Tongue (tissue), 2 donors: ENCODE data around the gene C10orf90. TPM values are rescaled to one million over a fixed set of nuclear protein-coding genes. Genes with fewer than 3 reads are reported as not detected.

ENCODE experiments used
- DNase-seq: peaks from one replicate; pipeline ENCODE4 v3.0.0-alpha.2; 2015
- total RNA-seq: library from RNA; depleted of rRNA; stranded (reverse); fragments of >200 nt; gene quantifications from one replicate; pipeline ENCODE4 v1.2.3, GENCODE V29; 2014

C10orf90 gene
- total RNA-seq, 1 donor from 2014 or later, result 3.8 TPM

DNA sequence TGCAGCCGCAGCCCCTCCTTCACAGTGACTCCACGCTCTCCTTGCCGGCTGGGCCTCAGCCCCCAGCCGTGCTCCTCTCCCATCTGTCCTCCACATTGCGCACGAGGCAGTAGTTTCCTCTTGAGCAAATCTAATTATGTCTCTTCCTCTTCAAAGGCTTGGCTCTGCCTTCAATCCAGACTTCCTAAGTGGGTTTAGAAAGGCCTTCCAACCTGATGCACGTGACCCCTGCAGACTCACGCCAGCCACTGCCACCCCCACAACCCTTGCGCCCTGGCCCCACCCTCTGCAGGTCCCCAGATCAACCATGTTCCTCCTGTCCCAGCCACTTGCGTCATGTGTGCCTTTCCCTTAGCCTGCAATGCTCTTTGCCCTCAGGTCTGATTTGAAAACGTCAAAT is 207.2 kb downstream of the C10orf90 start:
- peak; percentile 48 for DNase-seq

- no peak for DNase-seq
Measured at GRCh38 chr10:126461289-126461940, 209.1 kb downstream of the C10orf90 start.

GRCh38 chr10:126459878-126460481 is 210.5 kb downstream of the C10orf90 start:
- no peak for DNase-seq

- DNase-seq, result no peak
Measured at GRCh38 chr10:126459032-126459831, 211.3 kb downstream of the C10orf90 start.

- DNase-seq, result no peak
Measured at GRCh38 chr10:126458466-126458865, 212.0 kb downstream of the C10orf90 start.

DNA sequence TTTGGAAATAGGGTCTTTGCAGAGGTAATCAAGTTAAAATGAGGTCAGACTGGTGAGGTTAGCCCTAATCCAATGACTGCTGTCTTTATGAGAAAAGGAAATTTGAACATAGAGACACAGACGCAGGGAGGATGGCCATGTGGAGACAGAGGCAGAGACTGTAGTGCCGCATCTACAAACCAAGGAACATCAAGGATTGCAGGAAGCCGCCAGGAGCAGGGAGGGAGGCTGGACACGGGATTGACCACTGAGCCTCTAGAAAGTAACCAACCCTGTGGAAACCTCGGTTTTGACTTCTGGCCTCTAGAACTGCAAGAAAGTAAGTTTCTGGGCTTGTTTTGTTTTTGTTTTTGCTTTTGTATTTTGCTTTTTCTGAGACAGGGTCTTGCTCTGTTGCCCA is 213.9 kb downstream of the C10orf90 start:
- DNase-seq, result no peak

DNA sequence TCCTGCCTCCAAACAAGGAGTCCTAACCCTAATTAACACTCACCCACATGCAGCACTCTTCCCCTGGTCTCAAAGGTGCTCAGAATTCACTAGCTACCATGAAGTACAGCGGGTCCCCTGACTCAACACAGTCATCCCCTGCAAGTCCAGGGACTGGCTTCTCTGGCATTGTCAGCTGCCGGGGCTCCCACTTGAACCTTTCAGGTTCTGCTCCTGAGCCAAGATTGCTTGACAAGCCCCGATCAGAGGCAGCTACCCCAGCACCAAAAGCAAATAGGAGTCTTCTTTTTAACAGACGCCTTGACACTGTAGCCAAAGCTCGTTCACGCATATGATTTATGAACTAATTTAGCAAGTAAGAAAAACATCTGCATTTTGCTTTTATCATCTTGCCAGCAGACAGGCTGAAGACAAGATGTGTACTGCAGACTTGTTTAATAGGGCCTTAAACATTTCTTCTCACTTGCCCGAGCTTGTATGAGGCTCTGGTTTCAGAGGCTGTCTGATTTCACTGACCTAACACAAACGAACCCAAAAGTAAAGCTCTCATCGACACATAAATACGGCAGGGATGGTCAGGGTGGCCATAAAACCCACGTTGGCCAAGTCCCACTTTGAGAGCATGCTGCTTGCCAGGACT is 214.6 kb downstream of the C10orf90 start:
- peak; percentile 39 for DNase-seq

DNA sequence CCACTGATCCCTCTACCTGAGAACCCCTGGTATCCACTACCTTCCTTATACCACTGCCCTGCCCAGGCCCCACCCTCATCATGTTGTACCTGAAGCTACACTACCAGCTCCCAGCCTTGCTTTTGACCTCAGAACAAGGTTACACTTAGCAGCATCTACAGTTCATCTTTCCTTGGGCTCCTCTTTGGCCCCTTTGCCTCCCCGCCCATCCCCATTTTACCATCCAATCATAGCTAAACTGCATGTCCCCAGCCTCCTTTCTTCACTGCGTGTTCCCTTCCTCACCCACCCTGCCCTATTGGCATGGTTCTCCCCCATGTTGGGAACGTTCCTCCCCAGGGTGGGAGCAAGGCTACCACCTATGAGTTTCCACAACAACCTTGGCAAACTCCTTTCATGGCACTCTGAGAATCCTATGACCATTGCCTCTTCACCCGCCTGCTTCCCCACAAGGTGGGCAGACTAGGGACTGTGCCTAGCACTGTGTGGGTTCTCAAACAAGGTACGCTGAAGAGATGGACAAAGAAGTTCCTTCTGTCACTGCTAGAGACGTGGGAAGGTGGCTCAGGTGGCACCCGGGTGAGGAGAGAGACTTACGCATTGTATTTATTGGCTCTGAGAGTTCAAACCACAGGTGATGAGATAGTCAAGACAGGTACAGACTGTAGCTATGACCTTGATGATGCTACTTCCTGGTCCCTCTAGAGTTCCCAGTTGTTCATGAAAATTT is 215.3 kb downstream of the C10orf90 start:
- no peak for DNase-seq

GRCh38 chr10:126454045-126454751 is 216.3 kb downstream of the C10orf90 start:
- no peak for DNase-seq

- no peak for DNase-seq
Measured at GRCh38 chr10:126452245-126452644, 218.2 kb downstream of the C10orf90 start.

DNA sequence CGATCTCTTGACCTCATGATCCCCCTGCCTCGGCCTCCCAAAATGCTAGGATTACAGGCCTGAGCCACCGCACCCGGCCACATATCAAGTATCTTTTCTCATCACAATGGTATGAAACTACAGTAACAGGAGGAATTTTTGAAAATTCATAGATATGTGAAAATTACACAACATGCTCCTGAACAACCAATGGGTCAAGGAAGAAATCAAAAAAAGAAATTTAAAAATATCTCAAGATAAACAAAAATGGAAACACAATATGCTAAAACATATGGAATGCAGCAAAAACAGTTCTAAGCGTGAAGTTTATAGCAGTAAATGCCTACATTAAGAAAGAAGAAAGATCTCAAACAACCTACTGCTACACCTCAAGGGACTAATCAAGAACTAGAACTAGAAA is 222.4 kb downstream of the C10orf90 start:
- no peak for DNase-seq

DNA sequence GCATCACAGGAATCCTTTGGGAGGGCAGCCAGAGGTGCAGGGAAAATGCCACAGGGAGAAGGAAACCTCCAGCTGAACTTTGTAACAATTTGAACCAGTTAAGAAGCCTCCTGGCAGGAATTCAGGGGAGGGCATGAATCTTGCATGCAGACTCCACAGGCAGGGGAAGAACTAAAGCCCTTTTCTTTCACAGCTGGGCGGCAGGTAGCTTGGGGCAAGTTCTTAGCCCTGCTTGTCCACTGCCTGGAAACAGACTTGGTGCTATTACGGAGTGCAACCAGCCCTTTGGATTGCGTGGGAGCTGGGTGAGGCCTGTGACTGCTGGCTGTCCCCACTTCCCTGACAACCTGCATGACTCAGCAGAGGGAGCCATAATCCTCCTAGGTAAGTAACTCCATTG is 230.6 kb downstream of the C10orf90 start:
- DNase-seq, result no peak

- no peak for DNase-seq
Measured at GRCh38 chr10:126438407-126438783, 232.1 kb downstream of the C10orf90 start.

GRCh38 chr10:126437635-126438406 is 232.7 kb downstream of the C10orf90 start:
- no peak for DNase-seq

GRCh38 chr10:126434235-126434634 is 236.3 kb downstream of the C10orf90 start:
- no peak for DNase-seq

DNA sequence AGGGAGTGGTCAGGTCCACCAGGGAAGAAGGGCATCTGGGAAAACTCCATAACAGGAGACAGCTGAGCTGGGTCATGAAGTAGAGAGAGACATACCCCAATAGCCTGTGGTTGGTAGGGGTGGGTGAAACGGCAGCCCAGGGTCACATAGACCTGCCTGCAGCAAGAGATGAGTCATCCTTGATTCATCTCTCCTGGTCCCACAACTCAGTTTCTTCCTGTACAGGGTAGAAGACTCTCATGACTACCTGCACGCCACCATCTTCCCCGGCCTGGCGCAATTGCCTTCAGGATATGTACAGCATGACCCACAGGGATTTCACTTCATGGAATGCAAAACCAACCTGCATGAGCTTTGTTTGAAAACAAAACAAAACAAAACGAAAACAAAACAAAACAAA is 237.1 kb downstream of the C10orf90 start:
- DNase-seq, result no peak

DNA sequence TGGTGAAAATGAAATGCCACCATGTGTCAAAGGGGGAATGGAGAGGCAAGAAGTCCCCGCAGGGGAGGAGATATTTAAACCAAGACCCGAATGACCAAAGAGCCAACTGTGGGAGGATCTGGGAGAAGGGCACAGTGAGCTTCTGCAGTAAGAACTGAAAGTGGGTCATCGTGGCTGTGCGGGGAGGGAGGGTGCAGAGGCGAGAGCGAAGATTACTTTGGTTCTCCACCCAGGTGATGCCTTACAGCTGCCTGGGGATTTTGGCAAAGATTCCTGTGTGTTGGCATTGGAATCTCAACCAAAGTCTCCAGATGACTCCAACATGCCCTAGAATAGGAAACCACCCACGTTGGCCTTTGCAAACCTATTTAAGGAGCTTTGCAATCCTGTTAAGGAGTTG is 238.0 kb downstream of the C10orf90 start:
- DNase-seq, result no peak

- no peak for DNase-seq
Measured at GRCh38 chr10:126431816-126432215, 238.7 kb downstream of the C10orf90 start.

DNA sequence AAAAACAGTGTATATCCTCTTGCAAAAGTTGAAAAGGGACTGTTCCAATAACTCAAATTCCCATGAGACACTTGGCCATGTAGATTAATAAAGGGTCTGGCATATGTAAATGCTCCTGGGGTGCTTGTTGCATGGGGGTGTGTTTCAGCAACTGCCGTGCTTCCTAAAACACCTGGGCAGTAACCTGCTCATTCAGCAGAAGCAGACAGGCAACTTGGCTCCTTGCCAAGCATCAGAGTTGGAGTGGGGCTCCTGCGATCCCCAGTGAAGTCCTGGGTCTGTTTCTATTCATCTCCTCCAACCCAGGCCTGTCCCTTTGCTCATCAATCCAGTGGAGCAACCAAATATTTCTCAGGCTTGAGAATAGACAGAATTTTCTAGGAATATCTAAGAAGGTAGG is 240.0 kb downstream of the C10orf90 start:
- DNase-seq, result no peak

GRCh38 chr10:126429275-126429674 is 241.2 kb downstream of the C10orf90 start:
- DNase-seq, result no peak
